MM.1S (cell line): Measurements from ENCODE around the gene ANKRD24.

Source experiments
- DNase-seq: peaks from one replicate; pipeline ENCODE4 v3.0.0-alpha.2; 2015
- H2AFZ ChIP-seq: fragments of 300-600 bp; sonication (generic); 2 replicates; pipeline ENCODE4 v1.6.0; 2016; ENCODE audit warnings: antibody characterized with exemption, low read length
- H3F3A ChIP-seq: fragments of 300-600 bp; sonication (generic); 2 replicates; pipeline ENCODE4 v1.6.1; 2016; ENCODE audit warnings: mild to moderate bottlenecking, antibody characterized with exemption, low read length, moderate library complexity, mixed read lengths; ENCODE audit not compliant: insufficient read depth
- H3K27ac ChIP-seq: fragments of 300-600 bp; sonication (generic); 2 replicates; pipeline ENCODE4 v1.5.1; 2016; ENCODE audit warnings: mild to moderate bottlenecking, low read length
- H3K27me3 ChIP-seq: fragments of 300-600 bp; sonication (generic); replicated peaks from 2 replicates; pipeline ENCODE4 v1.6.0; 2016; ENCODE audit warnings: low read length; ENCODE audit not compliant: insufficient read depth
- H3K36me3 ChIP-seq: fragments of 300-600 bp; sonication (generic); replicated peaks from 2 replicates; pipeline ENCODE4 v1.6.1; 2016; ENCODE audit warnings: mild to moderate bottlenecking, low read length, mixed read lengths; ENCODE audit not compliant: insufficient read depth
- H3K4me1 ChIP-seq: fragments of 300-600 bp; sonication (generic); 2 replicates; pipeline ENCODE4 v1.6.1; 2016; ENCODE audit warnings: low read length, mixed read lengths
- H3K4me2 ChIP-seq: fragments of 300-600 bp; sonication (generic); 2 replicates; pipeline ENCODE4 v1.6.0; 2016; ENCODE audit warnings: low read depth, low read length
- H3K4me3 ChIP-seq: fragments of 300-600 bp; sonication (generic); 2 replicates; pipeline ENCODE4 v1.5.1; 2016; ENCODE audit warnings: low read length, mixed read lengths
- H3K79me2 ChIP-seq: fragments of 300-600 bp; sonication (generic); 2 replicates; pipeline ENCODE4 v1.6.1; 2016; ENCODE audit warnings: mixed run types, low read length, mixed read lengths
- H3K9ac ChIP-seq: fragments of 300-600 bp; sonication (generic); 2 replicates; pipeline ENCODE4 v1.6.1; 2016; ENCODE audit warnings: low read length, mixed read lengths
- H3K9me2 ChIP-seq: fragments of 300-600 bp; sonication (generic); replicated peaks from 2 replicates; pipeline ENCODE4 v1.6.1; 2016; ENCODE audit warnings: mild to moderate bottlenecking, low read length, mixed read lengths; ENCODE audit not compliant: insufficient read depth
- H3K9me3 ChIP-seq: fragments of 300-600 bp; sonication (generic); replicated peaks from 2 replicates; pipeline ENCODE4 v1.6.1; 2016; ENCODE audit warnings: mild to moderate bottlenecking, low read length, mixed read lengths; ENCODE audit not compliant: insufficient read depth
- H4K20me1 ChIP-seq: fragments of 300-600 bp; sonication (generic); 2 replicates; pipeline ENCODE4 v1.6.1; 2016; ENCODE audit warnings: mild to moderate bottlenecking, low read length, moderate library complexity, mixed read lengths; ENCODE audit not compliant: insufficient read depth
- EZH2 ChIP-seq: fragments of 300-600 bp; sonication (generic); optimal IDR thresholded peaks from 2 replicates; pipeline ENCODE3; 2017; ENCODE audit warnings: low read depth, mild to moderate bottlenecking, antibody characterized with exemption, low read length, mixed read lengths
- EZH2phosphoT487 ChIP-seq: fragments of 300-600 bp; sonication (generic); IDR thresholded peaks from 2 replicates; pipeline ENCODE4 v1.6.1; 2018; ENCODE audit warnings: antibody characterized with exemption, low read length
- TF ChIP-seq, protein P1 (sequence below): fragments of 300-600 bp; sonication (generic); IDR thresholded peaks from 2 replicates; pipeline ENCODE4 v1.5.1; 2016; ENCODE audit warnings: antibody characterized with exemption, low read length, mixed read lengths

ANKRD24 gene

DNA sequence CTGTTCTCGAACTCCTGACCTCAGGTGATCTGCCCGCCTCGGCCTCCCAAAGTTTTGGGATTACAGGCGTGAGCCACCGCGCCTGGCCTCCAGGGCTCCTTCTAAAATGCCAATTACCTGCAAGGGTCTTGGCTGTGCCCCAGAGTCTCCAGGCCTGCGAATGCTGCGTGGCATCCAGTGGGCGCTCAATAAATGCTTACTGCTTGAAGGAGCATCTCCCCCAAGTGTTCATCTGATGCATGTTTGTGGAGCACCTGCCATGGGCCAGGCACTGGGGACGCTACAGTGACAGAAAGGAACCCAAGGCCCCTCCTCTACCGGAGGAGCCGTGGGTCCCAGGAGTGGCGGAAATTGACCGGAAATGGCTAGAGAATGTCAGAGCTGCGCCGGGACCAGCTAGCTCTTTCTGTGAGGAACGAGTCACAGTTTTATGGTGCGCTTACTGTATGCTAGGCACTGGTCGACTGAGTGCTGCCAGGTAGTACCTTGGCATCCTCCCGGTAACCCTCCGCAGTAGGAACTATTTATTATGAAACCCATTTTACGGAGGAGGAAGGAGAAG, 14.2 kb downstream of the ANKRD24 start:
- H3K4me1 ChIP-seq = no peaks in the 10 kb centered on the region
- TF ChIP-seq, protein P1, sequence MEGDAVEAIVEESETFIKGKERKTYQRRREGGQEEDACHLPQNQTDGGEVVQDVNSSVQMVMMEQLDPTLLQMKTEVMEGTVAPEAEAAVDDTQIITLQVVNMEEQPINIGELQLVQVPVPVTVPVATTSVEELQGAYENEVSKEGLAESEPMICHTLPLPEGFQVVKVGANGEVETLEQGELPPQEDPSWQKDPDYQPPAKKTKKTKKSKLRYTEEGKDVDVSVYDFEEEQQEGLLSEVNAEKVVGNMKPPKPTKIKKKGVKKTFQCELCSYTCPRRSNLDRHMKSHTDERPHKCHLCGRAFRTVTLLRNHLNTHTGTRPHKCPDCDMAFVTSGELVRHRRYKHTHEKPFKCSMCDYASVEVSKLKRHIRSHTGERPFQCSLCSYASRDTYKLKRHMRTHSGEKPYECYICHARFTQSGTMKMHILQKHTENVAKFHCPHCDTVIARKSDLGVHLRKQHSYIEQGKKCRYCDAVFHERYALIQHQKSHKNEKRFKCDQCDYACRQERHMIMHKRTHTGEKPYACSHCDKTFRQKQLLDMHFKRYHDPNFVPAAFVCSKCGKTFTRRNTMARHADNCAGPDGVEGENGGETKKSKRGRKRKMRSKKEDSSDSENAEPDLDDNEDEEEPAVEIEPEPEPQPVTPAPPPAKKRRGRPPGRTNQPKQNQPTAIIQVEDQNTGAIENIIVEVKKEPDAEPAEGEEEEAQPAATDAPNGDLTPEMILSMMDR = no peak
- TF ChIP-seq EZH2 (no peak), EZH2phosphoT487 (no peak)
- DNase-seq = no peak

DNA sequence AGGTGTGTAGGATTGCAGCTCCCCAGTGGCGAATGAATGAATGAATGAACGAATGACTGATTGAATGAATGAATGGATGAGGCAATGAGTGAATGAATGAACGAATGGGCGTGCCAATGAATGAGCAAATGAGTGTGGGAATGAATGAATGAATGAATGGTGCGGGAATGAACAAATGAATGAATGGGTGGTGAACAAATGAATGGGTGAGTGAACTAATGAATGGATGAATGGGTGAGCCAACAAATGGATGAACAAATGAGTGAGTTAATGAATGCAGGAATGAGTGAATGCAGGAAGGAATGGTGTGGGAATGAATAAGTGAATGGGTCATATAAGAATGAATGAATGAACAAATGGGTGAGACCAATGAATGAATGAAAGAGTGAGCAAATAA, 14.7 kb downstream of the ANKRD24 start:
- TF ChIP-seq EZH2phosphoT487 (no peak), EZH2 (no peak)
- TF ChIP-seq, protein P1 = no peak
- Histone ChIP-seq H3K36me3 (no peaks in the 10 kb centered on the region), H3K27me3 (peaks cover 94% of the 10 kb centered on the region), H3K4me1 (no peaks in the 10 kb centered on the region), H3K79me2 (no peaks in the 10 kb centered on the region), H3K9me3 (no peaks in the 10 kb centered on the region), H3K9me2 (no peaks in the 10 kb centered on the region), H3F3A (no peaks in the 10 kb centered on the region), H2AFZ (no peak overlapping the region), H3K27ac (no peak overlapping the region), H3K9ac (no peak overlapping the region), H3K4me3 (no peak overlapping the region), H4K20me1 (no peaks in the 10 kb centered on the region), H3K4me2 (no peak overlapping the region)
- DNase-seq = no peak

More for the DNA sequence above, 14.2 kb downstream of the ANKRD24 start:
- peaks cover 94% of the 10 kb centered on the region for H3K27me3 ChIP-seq
- H3F3A ChIP-seq = no peaks in the 10 kb centered on the region
- H3K4me2 ChIP-seq = no peak overlapping the region
- no peaks in the 10 kb centered on the region for H3K79me2 ChIP-seq
- no peak overlapping the region for H3K4me3 ChIP-seq
- H3K36me3 ChIP-seq = no peaks in the 10 kb centered on the region
- H3K27ac ChIP-seq = no peak overlapping the region
- H3K9me3 ChIP-seq = no peaks in the 10 kb centered on the region
- no peaks in the 10 kb centered on the region for H3K9me2 ChIP-seq
- H4K20me1 ChIP-seq = no peaks in the 10 kb centered on the region
- H2AFZ ChIP-seq = no peak overlapping the region
- H3K9ac ChIP-seq = no peak overlapping the region

DNA sequence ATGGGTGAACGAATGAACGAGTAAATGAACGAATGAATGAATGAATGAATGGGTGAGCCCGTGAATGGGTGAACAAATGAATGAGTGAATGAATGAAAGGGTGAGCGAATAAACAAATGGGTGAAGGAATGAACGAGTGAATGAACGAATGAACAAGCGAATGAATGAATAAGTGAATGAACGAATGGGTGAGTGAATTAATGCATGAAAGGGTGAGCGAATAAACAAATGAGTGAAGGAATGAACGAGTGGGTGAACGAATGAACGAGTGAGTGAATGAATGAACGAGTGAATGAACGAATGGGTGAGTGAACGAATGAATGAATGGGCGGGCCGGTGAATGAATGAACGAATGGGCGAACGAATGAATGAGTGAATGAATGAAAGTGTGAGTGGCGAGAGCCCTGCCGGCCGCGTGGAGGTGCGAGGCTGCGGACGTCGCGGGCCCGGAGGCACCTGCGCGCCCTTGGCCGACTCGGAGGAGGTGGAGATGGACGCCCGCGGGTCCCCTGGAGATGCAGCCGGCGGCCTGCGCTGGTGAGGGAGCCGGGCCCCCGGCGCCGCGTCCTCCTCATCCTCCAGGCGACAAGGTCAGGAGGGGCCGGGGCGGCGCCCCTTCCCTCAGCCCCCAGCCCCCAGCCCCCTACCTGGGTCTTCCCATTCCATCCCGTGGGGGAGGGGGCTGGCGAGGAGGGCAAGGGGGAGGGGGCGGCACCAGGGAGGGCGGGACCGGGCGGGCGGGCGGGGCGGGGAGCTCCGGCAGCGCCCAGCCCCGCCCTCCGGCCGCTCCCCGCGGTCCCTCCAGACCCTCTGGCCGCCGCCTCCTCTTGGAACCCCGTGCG, 15.4 kb downstream of the ANKRD24 start:
- Histone ChIP-seq H4K20me1 (no peaks in the 10 kb centered on the region), H3K9ac (no peak overlapping the region), H3K4me1 (no peaks in the 10 kb centered on the region), H3K4me2 (no peak overlapping the region), H2AFZ (no peak overlapping the region), H3F3A (no peaks in the 10 kb centered on the region), H3K9me3 (no peaks in the 10 kb centered on the region), H3K36me3 (no peaks in the 10 kb centered on the region), H3K27me3 (peaks cover 94% of the 10 kb centered on the region), H3K27ac (no peak overlapping the region), H3K4me3 (no peak overlapping the region), H3K9me2 (no peaks in the 10 kb centered on the region), H3K79me2 (no peaks in the 10 kb centered on the region)
- no peak for DNase-seq
- TF ChIP-seq, protein P1 = no peak
- TF ChIP-seq EZH2 = no peak
- no peak for TF ChIP-seq EZH2phosphoT487
